PFSK-1 (cell line): Measurements from ENCODE around the gene AHSG.

Experiments
- POLR2AphosphoS5 ChIP-seq: IDR thresholded peaks from 2 replicates; pipeline ENCODE4 v1.6.1; 2012; ENCODE audit warnings: low read depth, mild to moderate bottlenecking, control low read depth, low read length, moderate library complexity
- SIN3A ChIP-seq: IDR thresholded peaks from 2 replicates; pipeline ENCODE4 v1.6.1; 2012; ENCODE audit warnings: mild to moderate bottlenecking, low read length, moderate library complexity, borderline replicate concordance; ENCODE audit not compliant: insufficient read depth
- TF ChIP-seq, protein P1 (sequence below), 2 experiments: IDR thresholded peaks; 2 replicates each; pipeline versions ENCODE4 v1.6.1 to v1.8.0; 2011 to 2012; ENCODE audit warnings: low read depth in 2 of 2, low read length in 2 of 2, control low read depth in 1 of 2, inconsistent platforms in 1 of 2, mild to moderate bottlenecking in 1 of 2, moderate library complexity in 1 of 2; ENCODE audit not compliant: insufficient read depth in 1 of 2

DNA sequence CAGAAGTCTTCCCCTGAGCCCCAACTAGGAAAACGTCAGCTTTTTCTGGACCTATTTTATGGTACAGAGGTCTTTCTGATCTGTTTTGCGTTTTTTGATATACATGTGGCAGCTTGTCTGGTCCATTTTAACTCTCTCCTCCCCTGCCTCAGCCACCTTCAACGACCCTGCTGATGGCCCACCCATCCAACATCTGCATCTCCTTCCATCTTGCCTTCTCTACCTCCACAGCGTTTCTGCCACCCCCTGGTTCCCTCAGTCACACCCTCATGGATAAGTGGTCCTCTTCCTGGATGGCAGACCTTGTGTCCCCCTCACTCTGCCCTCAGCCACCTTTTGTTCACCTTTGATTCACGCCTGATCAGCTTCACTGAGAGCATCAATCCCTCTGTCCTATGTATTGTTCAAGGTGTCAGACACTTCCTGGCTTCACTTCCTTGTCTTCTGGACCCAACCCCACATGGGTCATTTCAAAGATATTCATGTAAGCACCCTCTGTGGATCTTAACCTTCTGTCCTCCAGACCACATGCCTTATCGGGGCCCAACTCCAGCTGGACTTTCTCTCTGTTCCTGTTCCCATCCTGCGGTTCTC is 13.5 kb downstream of the AHSG start:
- TF ChIP-seq SIN3A (no peak), POLR2AphosphoS5 (no peak)
- TF ChIP-seq, protein P1, sequence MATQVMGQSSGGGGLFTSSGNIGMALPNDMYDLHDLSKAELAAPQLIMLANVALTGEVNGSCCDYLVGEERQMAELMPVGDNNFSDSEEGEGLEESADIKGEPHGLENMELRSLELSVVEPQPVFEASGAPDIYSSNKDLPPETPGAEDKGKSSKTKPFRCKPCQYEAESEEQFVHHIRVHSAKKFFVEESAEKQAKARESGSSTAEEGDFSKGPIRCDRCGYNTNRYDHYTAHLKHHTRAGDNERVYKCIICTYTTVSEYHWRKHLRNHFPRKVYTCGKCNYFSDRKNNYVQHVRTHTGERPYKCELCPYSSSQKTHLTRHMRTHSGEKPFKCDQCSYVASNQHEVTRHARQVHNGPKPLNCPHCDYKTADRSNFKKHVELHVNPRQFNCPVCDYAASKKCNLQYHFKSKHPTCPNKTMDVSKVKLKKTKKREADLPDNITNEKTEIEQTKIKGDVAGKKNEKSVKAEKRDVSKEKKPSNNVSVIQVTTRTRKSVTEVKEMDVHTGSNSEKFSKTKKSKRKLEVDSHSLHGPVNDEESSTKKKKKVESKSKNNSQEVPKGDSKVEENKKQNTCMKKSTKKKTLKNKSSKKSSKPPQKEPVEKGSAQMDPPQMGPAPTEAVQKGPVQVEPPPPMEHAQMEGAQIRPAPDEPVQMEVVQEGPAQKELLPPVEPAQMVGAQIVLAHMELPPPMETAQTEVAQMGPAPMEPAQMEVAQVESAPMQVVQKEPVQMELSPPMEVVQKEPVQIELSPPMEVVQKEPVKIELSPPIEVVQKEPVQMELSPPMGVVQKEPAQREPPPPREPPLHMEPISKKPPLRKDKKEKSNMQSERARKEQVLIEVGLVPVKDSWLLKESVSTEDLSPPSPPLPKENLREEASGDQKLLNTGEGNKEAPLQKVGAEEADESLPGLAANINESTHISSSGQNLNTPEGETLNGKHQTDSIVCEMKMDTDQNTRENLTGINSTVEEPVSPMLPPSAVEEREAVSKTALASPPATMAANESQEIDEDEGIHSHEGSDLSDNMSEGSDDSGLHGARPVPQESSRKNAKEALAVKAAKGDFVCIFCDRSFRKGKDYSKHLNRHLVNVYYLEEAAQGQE (IDR thresholded peaks at IDR 0.05; ENCODE audit: insufficient read depth in 1 of 2, low read depth in 2 of 2, low read length in 2 of 2), result no peak
